HepG2 (cell line): ENCODE data around the gene TACC3. TPM values are rescaled to one million over a fixed set of nuclear protein-coding genes. Genes with fewer than 3 reads are reported as not detected.

Source experiments
- EED ChIP-seq: sonication (generic); formaldehyde crosslinking; IDR thresholded peaks from 2 replicates; pipeline ENCODE4 v1.5.0; 2020; ENCODE audit warnings: mild to moderate bottlenecking, missing genetic modification reagents
- GABPB1 ChIP-seq: IDR thresholded peaks from 2 replicates; pipeline ENCODE4 v1.6.1; 2016; ENCODE audit warnings: mild to moderate bottlenecking, missing genetic modification reagents, moderate library complexity, missing compliant biosample characterization
- HDAC6 ChIP-seq: fragments of 200-600 bp; sonication (generic); IDR thresholded peaks from 2 replicates; pipeline ENCODE4 v1.7.0; 2017; ENCODE audit warnings: mild to moderate bottlenecking, antibody characterized with exemption, low read length, low read depth
- HNRNPL ChIP-seq: fragments of 200-400 bp; formaldehyde crosslinking; IDR thresholded peaks from 2 replicates; pipeline ENCODE4 v1.6.1; 2017; ENCODE audit warnings: mild to moderate bottlenecking, low read depth, low read length
- HOXA7 ChIP-seq: sonication (generic); formaldehyde crosslinking; IDR thresholded peaks from 2 replicates; pipeline ENCODE4 v1.8.1; 2022; ENCODE audit warnings: mild to moderate bottlenecking, missing genetic modification reagents, moderate library complexity
- MTA1 ChIP-seq: sonication (generic); formaldehyde crosslinking; IDR thresholded peaks from 2 replicates; pipeline ENCODE4 v1.4.0; 2020; ENCODE audit warnings: missing genetic modification reagents, mild to moderate bottlenecking, borderline replicate concordance
- RBFOX2 ChIP-seq: fragments of 200-400 bp; formaldehyde crosslinking; IDR thresholded peaks from 2 replicates; pipeline ENCODE4 v1.6.1; 2017; ENCODE audit warnings: low read depth, mild to moderate bottlenecking, low read length
- REXO4 ChIP-seq: sonication (generic); formaldehyde crosslinking; IDR thresholded peaks from 2 replicates; pipeline ENCODE4 v1.8.0; 2022; ENCODE audit warnings: missing genetic modification reagents, mild to moderate bottlenecking, borderline replicate concordance
- SYNCRIP ChIP-seq: fragments of 200-400 bp; formaldehyde crosslinking; IDR thresholded peaks from 2 replicates; pipeline ENCODE4 v1.6.1; 2018; ENCODE audit warnings: mild to moderate bottlenecking, low read depth, low read length; ENCODE audit not compliant: insufficient read depth
- ZFP1 ChIP-seq: IDR thresholded peaks from 2 replicates; pipeline ENCODE4 v1.6.1; 2016
- ZNF276 ChIP-seq: sonication (generic); formaldehyde crosslinking; IDR thresholded peaks from 2 replicates; pipeline ENCODE4 v1.4.0; 2020; ENCODE audit warnings: mild to moderate bottlenecking, low read depth, missing genetic modification reagents
- ZNF318 ChIP-seq: sonication (generic); formaldehyde crosslinking; IDR thresholded peaks from 2 replicates; pipeline ENCODE4 v1.4.0; 2020; ENCODE audit warnings: mild to moderate bottlenecking, missing genetic modification reagents
- ZNF33A ChIP-seq: sonication (generic); formaldehyde crosslinking; IDR thresholded peaks from 2 replicates; pipeline ENCODE4 v1.5.1; 2020; ENCODE audit warnings: missing genetic modification reagents, mild to moderate bottlenecking, moderate library complexity, borderline replicate concordance
- ZNF431 ChIP-seq: sonication (generic); formaldehyde crosslinking; IDR thresholded peaks from 2 replicates; pipeline ENCODE4 v1.9.0; 2022; ENCODE audit warnings: missing genetic modification reagents, low read depth, mild to moderate bottlenecking, borderline replicate concordance
- ZNF512 ChIP-seq: sonication (generic); formaldehyde crosslinking; IDR thresholded peaks from 2 replicates; pipeline ENCODE4 v1.4.0; 2020; ENCODE audit warnings: mild to moderate bottlenecking, missing genetic modification reagents
- ZNF775 ChIP-seq: sonication (generic); formaldehyde crosslinking; IDR thresholded peaks from 2 replicates; pipeline ENCODE4 v1.4.0; 2020; ENCODE audit warnings: missing genetic modification reagents, mild to moderate bottlenecking, moderate library complexity, borderline replicate concordance
- polyA plus RNA-seq, 8 experiments: library from polyadenylated mRNA; depleted of rRNA in 3 of 8; stranded (reverse) in 7 of 8; unstranded in 1 of 8; fragments of >200 nt; fragmentation: Illumina TruSeq in 4 of 8; extraction: Trizol in 4 of 8; gene quantifications; 2 replicates each; pipeline versions ENCODE4 v1.2.1 to v1.2.3, GENCODE V29; 2011 to 2016; ENCODE audit warnings: low read depth in 4 of 8, missing spikeins in 1 of 8, mixed read lengths in 1 of 8; ENCODE audit not compliant: insufficient read depth in 1 of 8
- total RNA-seq, 5 experiments: library from RNA; depleted of rRNA; stranded (reverse); fragments of >200 nt; fragmentation: Illumina TruSeq; extraction: Trizol; gene quantifications; 2 replicates each; pipeline ENCODE4 v1.2.3, GENCODE V29; 2016; ENCODE audit warnings: low read depth in 1 of 5

The TACC3 gene
- total and polyA plus RNA-seq, 2 of the 13 experiments (the other 11 are each of a cell fraction or from before 2014, with no cell fraction given) = 20.3 to 21.2 TPM

GRCh38 chr4:1785592-1785991 lies 64.3 kb downstream of the TACC3 start (continued):
- TF ChIP-seq ZNF318 (CRISPR knock-in tag) = no peak
- TF ChIP-seq SYNCRIP = no peak
- TF ChIP-seq ZFP1 (CRISPR knock-in tag) = no peak
- TF ChIP-seq GABPB1 = no peak
- TF ChIP-seq ZNF33A = no peak
- TF ChIP-seq HDAC6 = no peak
- no peak for TF ChIP-seq ZNF775 (CRISPR knock-in tag)
- no peak for TF ChIP-seq EED (CRISPR knock-in tag)
- TF ChIP-seq ZNF512 (CRISPR knock-in tag) = no peak
- TF ChIP-seq RBFOX2 = peak; percentile 28; the same call in 1 of the 2 replicates
- TF ChIP-seq ZNF431 (CRISPR knock-in tag) = no peak
- TF ChIP-seq MTA1 (CRISPR knock-in tag) = peak; percentile 14; the same call in 1 of the 2 replicates
- peak; percentile 95 for TF ChIP-seq HNRNPL
- TF ChIP-seq REXO4 (CRISPR knock-in tag) = no peak
- 0 out of 2 replicates have a peak, but pooled peaks have one; percentile 2 for TF ChIP-seq ZNF276 (CRISPR knock-in tag)
- no peak for TF ChIP-seq HOXA7
